Inflammatory macrophage treated with lipopolysaccharide for 4 hours (primary cell): ENCODE results near the gene HBM.
"Not testable (repeated sequence)": the region's sequence is repeated elsewhere in the genome, so short reads cannot be mapped to it uniquely, and the experiment has no call there.

ENCODE experiments used
- DNase-seq: peaks from one replicate; pipeline ENCODE4 v3.0.0-alpha.2; 2020

HBM gene

DNA sequence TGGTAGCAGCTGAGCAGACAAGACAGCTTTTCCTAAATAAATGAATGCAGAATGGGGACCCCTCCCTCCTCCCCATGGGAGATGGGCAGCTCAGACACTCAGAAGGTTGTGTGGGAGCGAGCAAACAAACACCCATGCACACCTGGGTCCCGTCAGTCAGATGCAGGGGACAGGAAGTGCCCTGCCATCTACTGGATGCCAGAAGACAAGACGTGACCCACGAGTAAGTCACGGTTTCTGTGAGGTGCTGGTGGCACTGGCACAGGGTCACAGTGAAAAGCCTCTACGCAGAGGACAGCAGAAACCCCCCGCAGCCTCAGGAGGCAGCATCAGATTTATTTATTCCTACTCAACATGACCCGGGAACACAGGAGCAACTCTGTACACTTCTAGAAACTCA, 22.9 kb downstream of the HBM start:
- no peak for DNase-seq

DNA sequence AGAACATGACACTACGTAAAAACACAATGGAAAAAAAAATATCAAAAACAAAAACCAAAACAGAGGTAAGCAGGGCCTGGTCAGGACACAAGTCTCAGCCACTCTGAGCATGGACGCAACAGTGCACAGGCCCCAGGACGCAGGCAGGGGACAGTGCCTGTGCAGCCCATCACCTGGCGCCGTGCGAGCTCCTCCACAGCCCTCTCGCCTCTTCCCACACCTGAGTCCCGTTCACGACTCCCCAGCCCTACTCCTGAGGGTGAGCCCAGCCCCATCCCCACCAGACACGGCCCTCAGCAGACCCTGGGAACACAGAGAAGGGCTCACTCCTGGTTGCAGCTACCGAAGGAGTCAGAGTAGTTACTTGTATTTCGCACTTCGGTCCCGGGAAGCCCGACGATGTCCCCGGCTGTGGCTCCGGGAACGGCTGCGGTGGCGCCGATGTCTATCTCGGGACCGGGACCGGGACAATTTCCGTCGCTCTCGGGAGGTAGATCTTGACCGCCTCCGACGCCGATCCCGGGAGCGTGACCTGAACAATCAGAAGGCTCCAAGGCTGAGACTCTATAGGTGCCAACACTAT, 23.9 kb downstream of the HBM start:
- no peak for DNase-seq

DNA sequence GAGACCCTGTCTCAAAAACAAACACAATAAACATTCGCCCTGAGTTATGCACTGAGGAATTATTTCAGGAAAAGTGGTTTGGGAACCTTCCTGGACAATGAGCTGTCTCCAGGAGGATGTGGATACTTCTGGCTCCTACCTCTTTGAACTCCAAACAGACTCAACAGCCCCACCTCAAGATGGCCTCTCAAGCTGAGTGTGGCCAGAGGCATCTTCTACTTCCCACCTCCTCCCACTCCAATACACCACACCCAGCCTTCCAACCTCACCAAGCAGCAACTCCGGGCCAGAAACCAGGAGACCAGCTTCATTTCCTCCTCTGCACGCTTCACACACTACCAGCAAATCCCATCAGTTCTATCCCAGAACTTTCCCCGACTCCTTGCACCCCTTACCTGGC, 26.1 kb downstream of the HBM start:
- DNase-seq: no peak

DNA sequence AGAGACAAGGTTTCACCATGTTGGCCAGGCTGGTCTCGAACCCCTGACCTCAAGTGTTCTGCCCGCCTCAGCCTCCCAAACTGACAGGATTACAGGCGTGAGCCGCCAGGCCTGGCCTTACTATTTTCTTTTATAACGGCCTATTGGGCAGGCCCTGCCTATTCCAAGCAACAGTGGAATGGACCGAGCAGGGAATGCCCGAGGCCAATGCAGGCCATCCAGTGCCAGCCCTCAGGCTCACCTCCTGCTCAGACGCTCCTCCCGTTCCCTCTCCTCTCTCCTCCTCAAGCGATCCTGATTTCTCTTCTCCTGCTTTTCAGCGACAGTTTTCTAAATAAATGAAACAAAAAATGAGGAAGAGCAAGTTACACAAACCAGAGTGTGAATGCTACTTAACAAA, 26.9 kb downstream of the HBM start:
- no peak for DNase-seq

DNA sequence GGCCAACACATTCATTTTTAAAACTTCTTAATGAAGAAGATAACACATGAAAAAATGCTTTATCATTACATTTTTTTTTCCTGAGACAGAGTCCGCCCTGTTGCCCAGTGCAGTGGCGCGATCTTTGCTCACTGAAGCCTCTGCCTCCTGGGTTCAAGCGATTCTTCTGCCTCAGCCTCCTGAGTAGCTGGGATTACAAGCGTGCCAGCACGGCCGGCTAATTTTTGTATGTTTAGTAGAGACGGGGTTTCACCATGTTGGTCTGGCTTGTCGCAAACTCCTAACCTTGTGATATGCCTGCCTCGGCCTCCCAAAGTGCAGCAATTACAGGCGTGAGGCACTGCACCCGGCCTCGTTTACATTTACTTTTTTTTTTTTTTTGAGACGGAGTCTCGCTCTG, 27.7 kb downstream of the HBM start:
- no peak for DNase-seq

DNA sequence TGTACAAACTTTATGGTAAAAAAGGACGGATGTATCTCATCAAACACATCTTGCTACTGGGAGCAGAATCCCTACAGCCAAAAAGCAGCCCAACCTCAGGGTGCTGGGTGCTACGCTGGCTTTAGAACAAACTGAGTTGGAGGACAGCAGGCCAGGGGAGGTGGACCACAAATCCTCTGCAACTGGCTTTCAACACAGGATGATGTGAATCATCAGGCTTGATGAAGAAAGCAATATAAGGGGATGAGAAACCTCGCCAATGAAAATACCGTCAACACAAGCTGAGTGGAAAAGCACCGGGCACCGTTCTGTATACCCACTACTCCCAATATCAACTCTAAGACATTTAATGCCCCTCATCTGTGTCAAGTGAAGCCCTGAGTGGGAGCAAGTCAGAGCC, 28.7 kb downstream of the HBM start:
- no peak for DNase-seq

DNA sequence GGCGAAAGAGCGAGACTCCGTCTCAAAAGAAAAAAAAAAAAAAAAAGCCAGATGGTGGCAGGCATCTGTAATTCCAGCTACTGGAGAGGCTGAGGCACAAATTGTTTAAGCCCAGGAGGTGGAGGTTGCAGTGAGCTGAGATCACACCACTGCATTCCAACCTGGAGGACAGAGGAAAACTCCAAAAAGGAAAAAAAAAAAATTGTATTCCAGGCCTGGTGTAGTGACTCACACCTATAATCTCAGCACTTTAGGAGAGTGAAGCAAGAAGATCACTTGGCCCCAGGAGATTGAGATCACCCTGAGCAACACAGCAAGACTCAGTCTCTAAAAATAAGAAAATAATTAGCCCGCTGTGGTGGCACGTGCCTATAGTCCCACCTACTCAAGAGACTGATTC, 34.6 kb downstream of the HBM start:
- DNase-seq: no peak

DNA sequence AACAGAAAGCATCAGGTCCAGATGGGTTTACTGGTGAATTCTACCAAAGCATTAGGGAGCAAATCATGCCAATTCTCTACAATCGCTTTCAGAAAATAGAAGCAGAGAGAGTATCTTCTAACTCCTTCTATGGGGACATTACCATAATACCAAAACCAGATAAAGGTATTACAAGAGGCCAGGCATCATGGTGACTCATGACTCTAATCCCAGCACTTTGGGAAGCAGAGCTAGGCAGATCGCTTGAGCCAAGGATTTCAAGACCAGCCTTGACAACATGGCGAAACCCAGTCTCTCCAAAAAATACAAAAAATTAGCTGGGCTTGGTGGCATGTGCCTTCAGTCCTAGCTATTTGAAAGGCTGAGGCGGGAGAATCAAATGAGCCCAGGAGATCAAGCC, 37.5 kb downstream of the HBM start:
- DNase-seq: no peak

DNA sequence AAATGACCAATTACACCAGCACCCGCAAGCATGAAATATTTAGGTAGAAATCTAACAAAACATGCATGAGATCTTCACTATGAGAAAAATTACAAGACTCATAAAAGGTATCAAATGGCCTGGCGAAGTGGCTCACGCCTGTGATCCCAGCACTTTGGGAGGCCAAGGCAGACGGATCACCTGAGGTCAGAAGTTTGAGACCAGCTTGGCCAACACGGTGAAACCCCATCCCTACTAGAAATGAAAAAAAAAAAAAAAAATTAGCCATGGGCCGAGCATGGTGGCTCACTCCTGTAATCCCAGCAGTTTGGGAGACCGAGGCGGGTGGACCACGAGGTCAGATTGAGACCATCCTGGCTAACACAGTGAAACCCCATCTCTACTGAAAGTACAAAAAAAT, 38.3 kb downstream of the HBM start:
- not testable (repeated sequence) for DNase-seq

DNA sequence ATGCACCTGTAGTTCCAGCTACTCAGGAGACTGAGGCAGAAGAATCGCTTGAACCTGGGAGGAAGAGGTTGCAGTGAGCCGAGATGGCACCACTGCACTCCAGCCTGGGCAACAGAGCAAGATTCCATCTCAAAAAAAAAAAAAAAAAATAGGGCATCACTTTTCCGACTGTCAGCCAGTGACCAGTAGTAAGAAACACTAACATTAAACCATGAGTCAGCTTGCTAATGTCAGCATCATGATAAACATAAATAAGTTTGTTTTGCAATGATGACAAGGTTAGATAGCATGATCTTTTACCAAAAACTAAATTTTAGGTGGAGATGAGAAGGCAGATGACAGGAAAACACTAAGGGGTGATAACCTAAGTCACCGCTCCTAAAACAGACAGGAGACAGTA, 43.6 kb downstream of the HBM start:
- DNase-seq: not testable (repeated sequence)

DNA sequence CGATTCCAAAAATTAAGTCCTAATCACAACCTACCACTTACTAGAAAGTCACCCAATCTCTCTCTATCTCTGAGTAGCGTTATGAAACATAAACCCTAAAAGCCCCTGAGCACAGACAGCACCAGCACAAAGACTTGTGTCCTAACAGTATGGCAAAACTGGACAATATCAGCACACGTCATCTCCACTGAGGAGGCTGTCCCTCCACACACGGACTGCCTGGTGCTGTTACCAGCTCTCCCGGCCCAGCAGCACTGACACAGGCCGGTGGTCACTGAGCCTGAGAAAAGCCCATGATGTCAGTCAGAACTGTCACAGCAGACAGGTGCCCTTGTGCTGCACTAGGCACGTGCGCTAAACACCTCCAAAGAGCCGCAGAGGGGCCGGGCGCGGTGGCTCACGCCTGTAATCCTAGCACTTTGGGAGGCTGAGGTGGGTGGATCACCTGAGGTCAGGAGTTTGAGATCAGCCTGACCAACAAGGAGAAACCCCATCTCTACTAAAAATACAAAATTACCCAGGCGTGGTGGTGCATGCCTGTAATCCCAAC, 45.9 kb downstream of the HBM start:
- not testable (repeated sequence) for DNase-seq

DNA sequence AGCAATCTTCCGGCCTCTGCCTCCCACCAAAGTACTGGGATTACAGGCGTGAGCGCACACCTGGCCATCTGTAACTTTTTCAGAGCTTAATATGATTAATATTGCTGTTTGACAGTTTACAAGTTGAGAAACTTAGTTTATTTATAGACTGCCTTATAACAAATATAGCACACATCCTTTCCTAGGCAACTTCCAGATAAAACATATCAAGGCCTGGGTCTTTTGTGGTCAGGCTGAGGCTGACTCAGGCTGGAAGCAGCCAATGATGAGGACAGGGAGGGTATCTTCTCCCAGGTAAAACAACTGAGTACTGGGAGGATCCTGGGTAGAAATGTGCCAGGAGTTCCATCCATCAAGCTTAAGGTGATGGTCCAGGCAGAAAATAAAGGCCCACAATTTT, 47.2 kb downstream of the HBM start:
- no peak for DNase-seq
